SHP77 (cell line): ENCODE data around the gene P3H2.
"Not testable (repeated sequence)": the region's sequence is repeated elsewhere in the genome, so short reads cannot be mapped to it uniquely, and the experiment has no call there.

Experiments
- DNase-seq, 2 experiments: peaks; one replicate each; lab custom pipeline; 2025; lab: John Stamatoyannopoulos, UW

P3H2 gene

GRCh38 chr3:190120269-190121060 is at the start of gene P3H2:
P3H2 (minus strand) TSS chr3:190120897; CDS start chr3:190120731, 166 bp downstream.
- no peak for DNase-seq

- no peak for DNase-seq
Observed at GRCh38 chr3:190169877-190170276, 49.2 kb upstream of the P3H2 start.

- DNase-seq, result no peak
Observed at GRCh38 chr3:190169243-190169642, 48.5 kb upstream of the P3H2 start.

- no peak for DNase-seq
Observed at GRCh38 chr3:190167936-190168680, 47.4 kb upstream of the P3H2 start.

- DNase-seq, result no peak
Observed at GRCh38 chr3:190166948-190167347, 46.3 kb upstream of the P3H2 start.

GRCh38 chr3:190165253-190165652 is 44.6 kb upstream of the P3H2 start:
- DNase-seq, result no peak

GRCh38 chr3:190162013-190162412 is 41.3 kb upstream of the P3H2 start:
- not testable (repeated sequence) for DNase-seq

GRCh38 chr3:190159902-190160435 is 39.3 kb upstream of the P3H2 start:
- DNase-seq, result no peak

GRCh38 chr3:190158261-190158660 is 37.6 kb upstream of the P3H2 start:
- no peak for DNase-seq

GRCh38 chr3:190155752-190156151 is 35.1 kb upstream of the P3H2 start:
- no peak for DNase-seq

- DNase-seq, result no peak
Observed at GRCh38 chr3:190150681-190151080, 30.0 kb upstream of the P3H2 start.

GRCh38 chr3:190149830-190150619 is 29.3 kb upstream of the P3H2 start:
- not testable (repeated sequence) for DNase-seq

- not testable (repeated sequence) for DNase-seq
Observed at GRCh38 chr3:190144793-190145192, 24.1 kb upstream of the P3H2 start.

GRCh38 chr3:190142041-190142440 is 21.3 kb upstream of the P3H2 start:
- no peak for DNase-seq

- no peak for DNase-seq
Observed at GRCh38 chr3:190139365-190139764, 18.7 kb upstream of the P3H2 start.

- DNase-seq, result no peak
Observed at GRCh38 chr3:190132371-190132770, 11.7 kb upstream of the P3H2 start.

GRCh38 chr3:190131329-190131728 is 10.6 kb upstream of the P3H2 start:
- no peak for DNase-seq

- no peak for DNase-seq
Observed at GRCh38 chr3:190130696-190131095, 10.0 kb upstream of the P3H2 start.

GRCh38 chr3:190130037-190130436 is 9.3 kb upstream of the P3H2 start:
- no peak for DNase-seq

GRCh38 chr3:190127797-190128196 is 7.1 kb upstream of the P3H2 start:
- DNase-seq, result no peak

GRCh38 chr3:190127195-190127594 is 6.5 kb upstream of the P3H2 start:
- DNase-seq, result no peak

GRCh38 chr3:190125436-190126068 is 4.9 kb upstream of the P3H2 start:
- no peak for DNase-seq
